HG03060 (cell line): ENCODE results near the gene MARS1.

Experiments used
- ATAC-seq: cut with Tn5 transposase; IDR thresholded peaks from one replicate; pipeline ENCODE4 v1.9.1; 2021; ENCODE audit warnings: low read depth, moderate number of reproducible peaks; ENCODE audit not compliant: unreplicated experiment

Gene MARS1

DNA sequence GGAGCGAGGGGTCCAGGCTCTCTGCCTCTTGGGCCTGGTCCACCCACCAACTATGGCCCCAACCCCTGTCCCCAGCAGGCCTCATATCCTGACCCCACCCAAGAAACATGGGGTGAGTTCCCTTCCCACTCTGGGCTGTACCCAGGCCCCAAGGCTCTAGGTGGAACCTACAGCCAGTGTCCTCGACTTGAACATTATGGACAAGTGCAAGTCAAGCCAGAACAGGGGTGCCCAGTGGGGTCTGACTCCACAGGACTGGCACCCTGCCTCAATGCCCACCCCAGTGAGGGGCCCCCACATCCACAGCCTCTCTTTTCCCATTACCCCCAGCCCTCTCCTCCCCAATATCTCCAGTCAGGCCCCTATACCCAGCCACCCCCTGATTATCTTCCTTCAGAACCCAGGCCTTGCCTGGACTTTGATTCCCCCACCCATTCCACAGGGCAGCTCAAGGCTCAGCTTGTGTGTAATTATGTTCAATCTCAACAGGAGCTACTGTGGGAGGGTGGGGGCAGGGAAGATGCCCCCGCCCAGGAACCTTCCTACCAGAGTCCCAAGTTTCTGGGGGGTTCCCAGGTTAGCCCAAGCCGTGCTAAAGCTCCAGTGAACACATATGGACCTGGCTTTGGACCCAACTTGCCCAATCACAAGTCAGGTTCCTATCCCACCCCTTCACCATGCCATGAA is 16.8 kb upstream of the MARS1 start:
- no peak for ATAC-seq

DNA sequence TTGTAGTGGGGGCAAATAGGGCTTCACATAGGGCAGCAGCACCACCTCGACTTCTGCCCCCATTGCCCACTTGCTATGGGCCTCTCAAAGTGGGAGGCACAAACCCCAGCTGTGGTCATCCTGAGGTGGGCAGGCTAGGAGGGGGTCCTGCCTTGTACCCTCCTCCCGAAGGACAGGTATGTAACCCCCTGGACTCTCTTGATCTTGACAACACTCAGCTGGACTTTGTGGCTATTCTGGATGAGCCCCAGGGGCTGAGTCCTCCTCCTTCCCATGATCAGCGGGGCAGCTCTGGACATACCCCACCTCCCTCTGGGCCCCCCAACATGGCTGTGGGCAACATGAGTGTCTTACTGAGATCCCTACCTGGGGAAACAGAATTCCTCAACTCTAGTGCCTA is 16.2 kb upstream of the MARS1 start:
- no peak for ATAC-seq

DNA sequence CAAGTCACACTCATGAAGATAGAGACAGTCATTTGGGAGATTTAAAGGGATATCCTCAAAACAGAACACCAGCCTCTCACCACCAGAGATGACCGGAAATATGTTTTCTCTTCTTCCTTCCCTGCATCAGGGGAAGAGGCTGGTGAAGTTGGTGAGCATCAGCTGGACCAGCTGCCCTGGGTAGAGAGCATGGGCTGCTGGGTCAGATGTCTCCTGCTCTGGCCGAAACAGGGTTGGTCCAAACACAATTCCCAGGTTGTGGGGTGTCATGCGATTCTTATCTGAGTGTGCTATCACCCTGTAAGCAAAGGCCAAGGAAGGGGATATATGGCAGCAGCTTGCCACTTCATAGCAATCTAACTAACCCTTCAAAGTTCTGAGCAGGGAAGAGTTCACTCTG is 15.5 kb upstream of the MARS1 start:
- ATAC-seq = no peak

DNA sequence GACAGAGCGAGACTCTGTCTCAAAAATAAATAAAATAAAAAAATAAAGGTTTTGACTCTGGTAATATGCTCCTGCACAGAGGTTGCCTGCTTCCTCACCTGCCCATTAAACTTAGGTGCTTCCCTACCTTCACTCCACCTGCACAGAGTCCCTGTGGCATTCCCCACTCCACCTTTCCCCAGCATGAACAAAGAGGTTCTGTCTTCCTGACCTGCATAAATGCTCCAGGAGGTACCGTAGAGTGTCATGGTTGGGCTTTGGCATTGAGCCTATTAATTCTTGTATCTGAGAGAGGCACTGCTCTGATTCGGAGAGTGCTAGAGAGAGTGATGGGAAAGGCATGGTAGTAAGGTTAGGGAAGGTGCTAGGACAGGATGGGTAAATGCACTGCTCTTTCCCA is 14.5 kb upstream of the MARS1 start:
- no peak for ATAC-seq

DNA sequence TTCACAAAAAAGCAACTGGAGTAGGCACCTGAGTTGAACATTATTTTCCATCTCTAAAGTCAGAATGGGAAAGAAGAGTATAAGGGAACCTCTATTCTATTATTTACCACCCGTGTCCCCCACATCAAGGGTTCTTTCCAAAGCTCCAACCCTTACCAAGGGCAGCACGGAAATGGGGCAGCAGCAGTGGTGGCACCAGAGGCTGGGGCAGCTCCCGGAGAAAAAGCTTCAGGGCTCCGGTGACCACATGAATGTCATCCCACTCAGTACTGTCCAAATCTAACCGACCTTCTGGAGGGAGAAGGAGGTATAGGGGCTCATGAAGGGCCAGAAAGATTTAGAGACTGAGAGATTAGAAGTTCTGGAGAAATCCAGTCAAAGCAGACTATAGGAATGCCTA is 14.0 kb upstream of the MARS1 start:
- no peak for ATAC-seq

DNA sequence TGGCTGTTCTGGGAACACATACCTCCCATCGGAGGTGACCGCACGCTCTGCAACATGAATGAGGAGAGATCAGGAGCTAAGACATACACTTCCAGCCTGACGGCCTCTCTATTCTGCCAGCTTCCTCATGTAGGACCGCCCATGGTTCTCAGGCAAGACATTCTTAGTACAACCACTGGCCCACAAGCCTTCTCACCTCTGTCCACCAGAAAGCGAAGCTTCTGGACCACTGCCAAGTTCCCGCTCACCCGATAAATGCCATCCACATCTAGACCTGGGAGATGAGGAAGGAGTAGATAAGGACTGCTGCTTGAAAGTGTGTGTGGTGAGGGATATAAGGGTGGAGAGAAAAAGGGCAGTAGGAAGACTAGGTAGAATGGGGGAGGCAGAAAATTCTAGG is 13.4 kb upstream of the MARS1 start:
- no peak for ATAC-seq

DNA sequence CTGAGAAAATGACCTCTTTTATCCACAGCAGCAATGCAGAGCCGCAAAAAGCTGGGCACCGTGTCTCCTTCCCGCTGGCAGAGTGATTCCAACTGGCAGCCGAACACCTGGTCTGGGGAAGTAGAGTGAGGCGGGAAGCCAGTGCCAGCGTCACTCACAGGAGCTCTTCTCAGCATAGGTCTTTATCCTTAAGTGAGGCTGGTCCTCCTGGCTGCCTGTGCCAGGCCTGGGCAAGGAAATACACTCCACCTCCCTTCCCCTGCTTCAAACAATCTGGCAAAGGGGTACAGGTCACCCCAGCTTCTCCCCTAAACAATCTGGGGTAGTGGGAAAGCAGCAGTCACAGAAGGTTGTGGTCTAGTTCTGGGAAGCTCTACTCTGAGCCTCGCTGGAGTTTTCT is 13.0 kb upstream of the MARS1 start:
- no peak for ATAC-seq

DNA sequence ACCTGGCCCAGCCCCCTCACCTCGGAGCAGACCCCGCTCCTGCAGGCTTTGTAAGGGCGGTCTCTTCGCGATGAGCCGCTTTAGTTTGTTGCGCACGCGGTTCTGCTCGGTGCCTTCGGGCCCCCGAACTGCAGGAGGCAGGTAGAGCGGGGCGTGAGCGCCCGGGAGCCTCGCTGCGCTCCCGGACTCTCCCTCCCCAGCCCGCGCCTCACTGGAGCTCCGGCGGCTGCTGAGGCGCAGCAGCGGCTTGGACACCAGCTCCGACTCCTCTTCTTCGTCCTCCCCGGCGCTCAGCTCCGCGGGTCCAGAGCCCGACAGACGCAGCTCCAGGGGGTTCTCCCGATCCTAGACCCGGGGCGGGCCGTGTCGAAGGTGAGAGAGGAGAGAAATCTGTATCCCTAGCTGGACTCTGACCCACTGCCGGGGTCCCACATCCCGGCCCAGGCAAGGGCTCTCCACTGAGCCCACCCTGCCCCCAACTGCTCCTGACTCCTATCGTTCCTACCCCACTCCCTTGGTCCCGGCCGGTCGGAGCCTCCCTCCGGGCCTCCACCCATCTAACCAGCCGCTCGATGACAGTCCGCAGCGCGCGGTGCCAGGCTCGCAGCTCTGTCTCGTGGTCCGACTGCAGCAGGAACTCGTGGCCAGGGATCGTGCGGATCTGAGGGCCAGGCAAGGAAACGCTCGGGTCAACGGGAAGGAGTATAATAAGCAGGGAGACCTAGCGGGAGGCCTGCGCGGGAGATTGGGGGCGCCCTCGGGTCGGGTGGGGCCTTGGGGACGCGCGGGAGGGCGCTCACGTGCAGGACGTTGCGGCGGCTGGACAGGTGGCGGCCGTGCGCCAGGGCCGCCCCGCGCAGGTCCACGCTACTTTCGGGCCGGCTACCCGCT is 12.4 kb upstream of the MARS1 start:
- no peak for ATAC-seq

DNA sequence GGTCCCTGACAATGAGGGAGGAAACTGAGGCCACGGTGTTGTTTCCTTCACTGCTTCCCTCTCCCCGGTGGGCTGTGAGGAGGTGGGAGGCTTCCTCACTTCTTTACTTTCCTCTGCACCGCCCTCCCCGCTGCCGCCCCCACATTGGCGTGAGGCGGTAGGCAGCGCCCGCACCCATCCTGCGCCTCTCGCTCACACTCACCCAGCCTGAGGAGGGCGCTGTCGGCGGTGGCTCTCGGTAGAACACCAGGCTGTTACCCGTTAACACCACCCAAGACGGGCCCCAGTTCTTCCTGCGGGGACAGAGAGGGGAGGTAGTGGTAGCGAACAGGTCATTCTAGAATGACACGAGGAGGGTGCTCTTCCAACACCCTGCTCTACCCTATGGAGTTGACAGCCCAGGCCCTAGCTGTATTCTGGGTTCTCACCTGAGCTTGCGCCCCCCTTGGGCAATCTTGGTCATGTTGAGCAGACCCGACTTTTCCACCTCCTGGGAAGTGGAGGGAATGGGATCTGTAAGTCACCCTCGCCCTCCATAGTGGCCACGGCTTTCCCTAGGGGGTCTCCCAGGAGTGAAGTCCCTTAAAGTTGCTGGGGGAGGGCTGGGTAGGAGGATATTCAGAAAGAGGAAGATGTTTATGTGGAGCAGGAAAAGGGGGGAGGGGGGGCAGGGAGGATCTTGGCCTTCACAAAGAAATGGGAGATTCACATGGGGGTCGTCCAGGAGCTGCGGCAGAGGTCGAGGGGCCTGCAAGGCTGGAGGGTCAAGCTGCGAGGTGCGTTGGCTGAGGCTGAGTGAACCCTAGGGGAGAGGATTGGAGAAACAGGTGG is 11.5 kb upstream of the MARS1 start:
- no peak for ATAC-seq

DNA sequence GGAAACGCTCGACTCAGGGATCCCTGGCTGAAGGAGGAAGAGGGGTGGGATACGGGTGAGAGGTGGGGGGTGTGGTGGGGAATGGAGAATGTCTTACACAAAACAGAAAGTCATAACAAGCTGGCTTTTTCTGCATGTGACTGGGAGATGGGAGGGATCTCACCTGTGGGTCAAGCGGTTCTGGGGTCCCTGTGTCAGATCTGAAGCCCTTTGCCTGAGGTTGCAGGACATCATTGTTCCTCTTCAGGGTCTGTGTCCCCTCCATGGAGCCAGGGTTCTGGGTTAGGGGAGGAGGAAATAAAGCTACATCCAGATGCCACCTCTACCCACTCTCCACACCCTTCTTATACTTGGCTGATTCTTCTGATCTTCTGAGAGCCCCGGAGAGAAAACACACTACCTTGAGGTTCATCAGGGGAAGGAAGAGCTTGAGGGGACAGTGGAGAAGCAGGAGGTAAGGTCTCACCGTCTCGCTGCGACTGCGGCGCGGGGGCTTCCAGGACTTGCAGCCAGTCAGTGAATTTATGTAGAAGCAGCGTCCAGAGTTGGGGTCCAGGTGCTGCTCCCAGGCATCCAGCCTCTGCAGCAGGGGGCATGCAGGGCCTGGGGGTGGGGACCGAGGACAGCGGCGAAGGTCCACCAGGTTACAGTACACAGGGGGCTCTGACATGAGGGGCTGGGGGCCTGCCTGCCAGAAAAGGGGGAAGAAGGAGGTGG is 10.7 kb upstream of the MARS1 start:
- ATAC-seq = no peak

DNA sequence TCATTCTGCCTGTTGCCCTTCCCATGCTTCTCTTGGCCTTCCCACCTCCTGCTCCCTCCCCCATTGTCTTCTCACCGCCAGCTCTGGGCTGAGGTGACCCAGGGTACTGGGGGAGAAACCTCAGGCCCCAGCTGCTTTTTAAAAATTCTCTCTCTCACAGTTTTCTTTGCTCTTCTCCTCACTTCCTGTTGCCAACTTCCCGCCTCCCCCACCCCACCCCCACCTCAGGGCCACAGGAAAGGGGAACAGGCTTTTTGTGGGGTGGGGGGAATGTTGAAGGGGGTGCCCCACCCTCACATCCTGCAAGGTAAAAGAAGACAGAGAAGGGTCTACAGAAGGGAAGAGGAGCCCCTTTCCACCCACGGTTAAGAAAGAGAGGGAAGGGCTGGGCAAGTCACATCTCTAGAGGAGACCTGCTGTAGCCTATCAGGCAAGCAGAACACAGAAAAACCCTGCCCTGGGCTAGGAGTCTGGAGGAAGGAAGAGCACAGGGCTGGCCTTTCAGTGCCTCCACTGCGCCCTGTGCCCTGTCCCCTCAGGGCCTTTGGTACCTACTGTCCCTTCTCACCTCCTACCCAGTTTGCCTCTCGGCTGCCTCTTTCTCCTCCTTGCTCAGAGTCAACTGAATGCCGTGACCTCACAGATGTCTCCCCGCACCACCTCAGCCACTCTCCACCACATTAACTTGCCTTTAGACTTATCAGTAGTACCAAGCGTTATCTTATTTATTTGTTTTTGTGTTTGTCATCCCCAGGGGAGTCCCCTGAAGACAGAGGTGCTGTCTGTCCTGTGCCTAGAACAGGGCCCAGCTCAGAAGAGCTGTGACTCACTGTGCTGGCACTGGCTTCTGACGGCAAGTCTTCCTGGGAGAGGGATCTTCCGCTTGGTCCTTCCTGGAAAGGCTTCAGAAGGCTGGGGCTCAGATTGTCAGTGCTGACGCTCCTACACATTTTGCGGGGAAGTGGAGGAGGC is 9.9 kb upstream of the MARS1 start:
- ATAC-seq = no peak

DNA sequence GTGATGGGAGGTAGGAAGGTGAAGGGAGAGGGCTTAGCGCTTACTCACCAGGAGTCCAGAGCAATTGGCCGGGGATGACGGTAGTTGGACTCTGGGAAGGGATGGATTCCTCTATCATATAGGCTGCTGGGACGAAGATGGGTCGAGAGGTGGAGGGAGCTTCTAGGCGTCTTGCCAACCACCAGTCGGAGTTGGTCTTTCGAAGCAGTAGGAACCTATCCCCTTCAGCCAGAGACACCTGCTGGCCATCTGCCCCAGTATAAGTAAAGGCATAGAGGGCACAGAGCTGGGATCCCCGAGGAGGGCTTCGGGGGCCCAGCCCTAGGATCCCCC is 8.9 kb upstream of the MARS1 start:
- ATAC-seq = no peak

DNA sequence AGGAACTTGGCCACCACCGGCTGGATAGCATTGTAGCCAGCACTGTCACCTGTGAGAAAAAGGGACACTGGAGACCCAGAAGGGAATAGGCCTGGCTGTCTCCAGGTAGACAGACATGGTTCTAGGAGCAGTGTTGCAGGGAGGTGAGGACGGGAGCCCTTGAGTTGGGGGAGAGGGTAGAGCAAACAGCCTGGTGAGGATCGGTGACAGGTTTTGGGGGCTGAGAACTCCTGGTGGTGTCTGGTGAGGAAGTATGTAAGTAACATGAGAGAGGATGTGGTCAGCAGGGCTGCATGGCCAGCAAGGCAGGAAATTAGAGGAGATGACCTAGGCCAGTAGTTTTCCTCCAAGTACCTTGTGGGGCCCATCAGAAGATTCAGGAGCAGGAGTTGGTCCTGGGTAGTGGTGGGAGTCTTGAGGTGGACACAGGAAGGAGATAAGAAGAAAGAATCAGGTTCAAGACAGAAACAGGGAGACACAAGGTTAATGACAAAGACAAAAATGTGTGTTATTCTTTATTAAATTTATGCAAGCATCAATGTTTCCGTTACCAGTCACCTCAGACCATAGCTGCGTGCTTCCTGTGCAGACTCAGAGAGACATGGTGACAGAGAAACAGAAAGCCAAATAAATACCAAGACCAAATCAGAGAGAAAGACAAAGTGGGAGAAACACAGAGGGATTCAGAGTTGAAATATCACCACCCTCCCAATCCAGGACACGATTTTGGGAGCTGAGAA is 8.3 kb upstream of the MARS1 start, which contains the start of gene ARHGAP9:
Gene ARHGAP9, minus strand, starts transcription at position 491 of the 740 bp plus-strand sequence. Its CDS starts 460 bp downstream, at position 31.
- no peak for ATAC-seq

DNA sequence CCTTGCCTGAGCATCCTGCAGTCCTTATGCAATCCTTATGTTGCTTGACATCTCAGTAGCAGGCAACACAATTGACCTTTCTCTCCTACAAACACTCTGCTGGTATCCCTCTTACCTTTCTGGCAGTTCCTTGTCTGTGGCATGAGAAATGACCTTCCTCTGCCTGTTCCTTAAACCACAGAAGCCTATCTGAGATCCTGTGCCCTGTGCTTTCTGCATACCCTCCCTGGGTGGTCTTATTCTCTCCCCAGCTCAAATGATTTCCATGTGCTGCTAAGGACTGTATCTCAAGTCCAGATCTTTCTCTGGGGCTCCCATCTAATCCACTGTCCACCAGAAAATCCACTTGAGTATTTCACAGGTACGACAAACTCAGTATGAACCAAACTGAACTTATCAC is 6.2 kb upstream of the MARS1 start:
- ATAC-seq = no peak

DNA sequence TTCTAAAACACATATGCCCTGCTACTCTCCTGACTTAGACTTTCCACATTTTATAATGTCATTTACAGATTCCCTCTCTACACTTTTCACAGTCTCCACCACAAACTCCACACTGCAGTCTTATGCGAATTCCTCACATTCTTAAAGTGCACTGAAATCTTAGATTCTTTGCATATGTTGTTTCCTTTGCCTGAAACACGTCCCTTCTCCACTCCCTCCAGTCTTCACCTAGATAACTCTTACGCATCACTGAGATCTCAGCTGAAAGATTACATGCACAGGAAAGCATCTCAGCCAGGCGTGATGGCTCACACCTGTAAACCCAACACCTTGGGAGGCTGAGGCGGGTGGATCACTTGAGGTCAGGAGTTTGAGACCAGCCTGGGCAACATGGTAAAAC is 4.4 kb upstream of the MARS1 start:
- ATAC-seq = no peak

DNA sequence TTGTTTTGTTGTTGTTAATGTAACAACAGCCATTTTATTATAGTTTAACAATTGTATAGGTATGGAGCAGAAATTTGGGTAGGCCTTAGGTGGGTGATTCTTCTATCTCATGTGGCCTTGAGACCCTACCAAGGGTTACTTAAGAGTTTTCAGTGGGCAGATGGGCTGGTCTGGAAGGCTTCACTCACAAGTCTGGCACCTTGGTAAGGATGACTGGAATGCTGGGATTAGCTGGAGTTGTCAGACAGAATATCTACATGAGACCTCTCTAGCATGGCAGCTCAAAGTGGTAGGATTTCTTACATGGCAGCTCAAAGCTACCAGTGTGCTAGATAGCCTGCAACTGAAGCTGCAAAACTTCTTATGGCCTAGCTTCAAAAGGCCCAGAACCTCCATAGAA is 2.2 kb upstream of the MARS1 start:
- ATAC-seq = no peak

DNA sequence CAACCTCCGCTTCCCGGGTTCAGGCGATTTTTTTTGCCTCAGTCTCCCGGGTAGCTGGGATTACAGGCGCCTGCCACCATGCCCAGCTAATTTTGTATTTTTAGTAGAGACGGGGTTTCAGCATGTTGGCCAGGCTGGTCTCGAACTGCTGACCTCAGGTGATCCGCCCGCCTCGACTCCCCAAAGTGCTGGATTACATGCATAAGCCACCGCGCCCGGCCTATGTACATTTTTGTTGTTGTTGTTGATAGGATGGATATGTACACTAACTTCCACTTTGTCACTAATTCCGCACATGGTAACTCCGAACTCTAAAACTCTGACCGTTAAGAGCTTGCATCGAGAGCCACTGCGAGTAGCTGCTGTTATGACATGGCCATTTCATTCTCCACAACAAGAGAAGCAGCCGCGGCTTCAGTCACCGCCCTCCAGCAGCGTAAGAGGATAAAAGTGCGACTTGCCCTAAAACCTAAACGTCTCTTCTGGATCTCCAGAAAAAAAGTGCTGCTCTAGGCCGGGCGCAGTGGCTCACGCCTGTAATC is 742 bp upstream of the MARS1 start:
- ATAC-seq = no peak

DNA sequence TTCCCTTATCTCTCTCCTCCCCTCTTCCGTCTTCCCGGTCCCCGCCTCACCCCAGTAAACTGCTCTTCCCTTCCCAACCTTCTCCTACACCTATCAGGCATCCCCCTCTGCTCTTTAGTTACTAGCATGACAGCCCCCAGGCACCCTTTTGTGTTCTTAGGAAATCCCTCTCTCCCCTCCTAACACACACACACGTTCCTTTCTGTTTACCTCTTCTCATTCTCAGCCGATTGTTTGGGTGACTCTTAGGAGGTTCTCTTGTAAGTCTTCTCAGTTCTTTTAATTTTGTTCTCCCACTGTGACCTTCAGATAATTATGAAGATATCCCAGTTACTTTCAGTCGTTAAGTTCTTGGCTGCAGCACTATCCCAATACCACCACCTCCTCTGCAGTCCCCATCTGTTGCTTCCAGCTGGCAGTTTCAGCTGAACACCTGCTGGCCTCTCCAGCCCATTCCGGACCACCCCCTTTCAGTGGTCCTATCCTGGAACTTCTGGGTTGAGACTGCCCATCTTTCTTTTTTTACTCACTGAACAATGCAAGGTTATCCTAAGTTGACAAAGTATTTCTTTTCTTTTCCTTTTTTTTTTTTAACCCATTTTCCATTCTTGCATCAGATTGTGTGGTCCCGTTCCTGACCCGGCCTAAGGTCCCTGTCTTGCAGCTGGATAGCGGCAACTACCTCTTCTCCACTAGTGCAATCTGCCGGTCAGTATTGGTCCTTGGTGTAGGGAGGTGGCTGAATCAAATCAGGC is 711 bp downstream of the MARS1 start:
- ATAC-seq = no peak
